Heart left ventricle (tissue), 16 donors: Measurements from ENCODE around the gene FN3K. TPM values are rescaled to one million over a fixed set of nuclear protein-coding genes. Genes with fewer than 3 reads are reported as not detected.

Experiments used
- ATAC-seq, 4 donors: fragments of 200-7000 bp; cut with Tn5 transposase; one replicate each; pipeline ENCODE4 v1.9.1; 2020 to 2022; ENCODE audit warnings: moderate library complexity in 4 of 4, mild to moderate bottlenecking in 3 of 4, moderate number of reproducible peaks in 1 of 4
- DNase-seq, 5 donors: peaks; one replicate each; pipeline ENCODE4 v3.0.0-alpha.2; 2020
- H3K27ac ChIP-seq, 12 donors: fragments of 200-600 bp; sonication (generic) in 4 of 12; one replicate each; pipeline versions ENCODE4 v1.5.0 to v1.8.0; 2016 to 2022; ENCODE audit warnings: mild to moderate bottlenecking in 2 of 12
- H3K27me3 ChIP-seq, 9 donors: fragments of 200-600 bp; sonication (generic) in 2 of 9; one replicate each; pipeline versions ENCODE4 v1.5.1 to v1.8.0; 2016 to 2022; ENCODE audit warnings: mild to moderate bottlenecking in 3 of 9
- H3K36me3 ChIP-seq, 9 donors: fragments of 200-600 bp; sonication (generic) in 2 of 9; one replicate each; pipeline versions ENCODE4 v1.5.0 to v1.8.0; 2018 to 2022; ENCODE audit warnings: mild to moderate bottlenecking in 2 of 9
- H3K4me1 ChIP-seq, 12 donors: fragments of 200-600 bp; sonication (generic) in 4 of 12; one replicate each; pipeline versions ENCODE4 v1.5.0 to v1.8.0; 2016 to 2022; ENCODE audit warnings: mild to moderate bottlenecking in 3 of 12
- H3K4me3 ChIP-seq, 12 donors: fragments of 200-600 bp; sonication (generic) in 4 of 12; one replicate each; pipeline versions ENCODE4 v1.5.0 to v1.8.0; 2017 to 2022; ENCODE audit warnings: mild to moderate bottlenecking in 9 of 12, moderate library complexity in 4 of 12
- H3K9me3 ChIP-seq, 12 donors: fragments of 200-600 bp; sonication (generic) in 4 of 12; one replicate each; pipeline versions ENCODE4 v1.5.0 to v1.8.0; 2016 to 2022; ENCODE audit warnings: mild to moderate bottlenecking in 1 of 12
- CTCF ChIP-seq, 12 donors: fragments of 200-600 bp; sonication (generic) in 4 of 12; IDR thresholded peaks; one replicate each; pipeline versions ENCODE4 v1.5.0 to v1.8.0; 2018 to 2022; ENCODE audit warnings: antibody characterized with exemption in 12 of 12, mild to moderate bottlenecking in 5 of 12
- POLR2A ChIP-seq, 2 donors: fragments of 450-650 bp; IDR thresholded peaks; one replicate each; pipeline ENCODE4 v1.6.1; 2017; ENCODE audit warnings: antibody characterized with exemption in 2 of 2, mild to moderate bottlenecking in 2 of 2, moderate library complexity in 2 of 2
- WGBS, 4 donors: extraction: QIAGEN DNeasy Blood & Tissue Kit in 2 of 4; methylation state at CpG; one replicate each; pipeline versions ENCODE4 v1.1.5 to v1.1.7; 2013 to 2018; 5-methylcytosine and 5-hydroxymethylcytosine counted together
- intact Hi-C, 10 donors: fragments of 100-400 bp; cut with DNase I; formaldehyde crosslinking; loops; one replicate each; pipeline versions ENCODE4 v1.11.1 to v1.14.2; 2022
- polyA plus RNA-seq, 2 donors: library from polyadenylated mRNA; stranded (reverse); fragments of 200-250 nt; gene quantifications; one replicate each; pipeline ENCODE4 v1.2.3, GENCODE V29; 2013
- total RNA-seq, 9 donors: library from RNA; depleted of rRNA in 2 of 9; stranded (reverse); fragments of >200 nt in 2 of 9; fragmentation: NEBNext Ultra II Directional in 3 of 9; extraction: Animal tissue kit (Norgen Biotek cat#: 25700) in 3 of 9; gene quantifications; one replicate each; pipeline versions ENCODE4 v1.1.0 to v1.2.4, GENCODE V29; 2016 to 2023
- donor health status: ischemic (EF 13 %, LVEDD 7.1; RV severe dilation, severe dysfunction).
- donor health status: healthy with polysubstance abuse.
- donor health status: DM: no; HTN: yes; CAD: no.
- donor health status: DM: no; HTN: no; CAD: no.
- donor health status: ischemic (EF 25% LVEDD 6.9; RV normal size, moderate dysfunction).
- donor health status: ischemic (EF 25% LVEDD 5.7; RV mildly dilated, moderate dysfunction).
- donor health status: healthy.
- donor health status: DM: yes; HTN: yes; CAD: no.
- donor health status: ischemic (EF 35%, LVEDD 5.7; RV mildly dilated, moderate dysfunction).
- donor health status: nonischemic (EF 11% LVEDD 7.7; RV severe dilation, severe dysfunction).
- donor health status: DM: yes; HTN: yes; CAD: no.
- donor health status: PGD.
- donor health status: ischemic (EF 29% LVEDD 5.4; RV normal size, mild dysfunction).
- donor health status: nonischemic (EF 23%, LVEDD 6.1; RV moderate dilation, normal function).

FN3K gene
- total and polyA plus RNA-seq, 11 donors: 15.5 to 121 (median 69.4) TPM

GRCh38 chr17:82698974-82699442 is 36.4 kb upstream of the FN3K start:
- peak overlapping the region; percentile 64 to 98 (median 74) for H3K4me3 ChIP-seq
- H3K27me3 ChIP-seq: peaks cover 0 to 6% (median 0%) of the 10 kb centered on the region in 9 donors
- H3K4me1 ChIP-seq: peaks cover 0 to 22% (median 15%) of the 10 kb centered on the region in 12 donors
- peaks cover 0 to 13% (median 7%) of the 10 kb centered on the region in 12 donors for H3K9me3 ChIP-seq
- no peak for TF ChIP-seq CTCF (IDR thresholded peaks at IDR 0.05)
- TF ChIP-seq POLR2A (IDR thresholded peaks at IDR 0.05): no peak
- H3K27ac ChIP-seq: peak overlapping the region in 9 of 12 donors; percentile 32 to 76 (median 52)
- ATAC-seq (no peak), DNase-seq (no peak)
- intact Hi-C loops: loop anchor here in 4 of 10 donors (1.0 to 5.0 kb wide), 5 partner anchors 17 to 51 kb away; partner anchors contain the start of genes FN3KRP (in 2 of the 4) and WDR45B (in 2 of the 4)
- H3K36me3 ChIP-seq: no peaks in the 10 kb centered on the region
- WGBS, 4 donors: 6 to 52% (median 17%) methylated on average over 2 to 45 of the region's 45 CpGs

GRCh38 chr17:82699551-82699950 is 35.9 kb upstream of the FN3K start:
- Histone ChIP-seq H3K27me3 (peaks cover 0 to 6% (median 0%) of the 10 kb centered on the region in 9 donors), H3K9me3 (peaks cover 0 to 8% (median 3%) of the 10 kb centered on the region in 12 donors), H3K36me3 (no peaks in the 10 kb centered on the region), H3K4me3 (peak overlapping the region in 9 of 12 donors; percentile 65 to 98 (median 75)), H3K27ac (no peak overlapping the region), H3K4me1 (peaks cover 0 to 22% (median 15%) of the 10 kb centered on the region in 12 donors)
- TF ChIP-seq CTCF (IDR thresholded peaks at IDR 0.05): no peak
- TF ChIP-seq POLR2A (IDR thresholded peaks at IDR 0.05): no peak
- WGBS, 4 donors: 83 to 88% (median 86%) methylated on average over 12 to 13 of the region's 13 CpGs
- DNase-seq: peak in 1 of 5 donors; percentile 18
- no peak for ATAC-seq
- intact Hi-C loops: loop anchor here in 3 of 10 donors (2.0 to 5.0 kb wide), 3 partner anchors 17 to 51 kb away; partner anchors contain the start of genes FN3KRP (in 1 of the 3) and WDR45B (in 1 of the 3)

GRCh38 chr17:82702231-82702927 is 33.0 kb upstream of the FN3K start:
- WGBS, 4 donors: 67 to 75% (median 69%) methylated on average over 20 of the region's 20 CpGs
- Histone ChIP-seq H3K27me3 (peaks cover 0 to 2% (median 0%) of the 10 kb centered on the region in 9 donors), H3K36me3 (no peaks in the 10 kb centered on the region), H3K4me3 (no peak overlapping the region), H3K4me1 (peaks cover 0 to 15% (median 9%) of the 10 kb centered on the region in 12 donors), H3K27ac (no peak overlapping the region), H3K9me3 (no peaks in the 10 kb centered on the region)
- DNase-seq: peak in 1 of 5 donors; percentile 13
- no peak for TF ChIP-seq POLR2A (IDR thresholded peaks at IDR 0.05)
- no peak for TF ChIP-seq CTCF (IDR thresholded peaks at IDR 0.05)
- ATAC-seq: no peak
- intact Hi-C loops: no loop called here

- no peaks in the 10 kb centered on the region for H3K27me3 ChIP-seq
- H3K4me1 ChIP-seq: peaks cover 0 to 9% (median 5%) of the 10 kb centered on the region in 12 donors
- intact Hi-C loops: no loop called here
- H3K36me3 ChIP-seq: no peaks in the 10 kb centered on the region
- H3K9me3 ChIP-seq: no peaks in the 10 kb centered on the region
- no peak overlapping the region for H3K4me3 ChIP-seq
- TF ChIP-seq CTCF (IDR thresholded peaks at IDR 0.05) (no peak), POLR2A (IDR thresholded peaks at IDR 0.05) (no peak)
- ATAC-seq (no peak), DNase-seq (peak in 1 of 5 donors; percentile 19)
- H3K27ac ChIP-seq: no peak overlapping the region
- WGBS, 4 donors: 76 to 85% (median 82%) methylated on average over 24 to 26 of the region's 26 CpGs
Measured at GRCh38 chr17:82703036-82703745, 32.2 kb upstream of the FN3K start.
